ENCODE data around the gene FAM131A.

Gene FAM131A

DNA sequence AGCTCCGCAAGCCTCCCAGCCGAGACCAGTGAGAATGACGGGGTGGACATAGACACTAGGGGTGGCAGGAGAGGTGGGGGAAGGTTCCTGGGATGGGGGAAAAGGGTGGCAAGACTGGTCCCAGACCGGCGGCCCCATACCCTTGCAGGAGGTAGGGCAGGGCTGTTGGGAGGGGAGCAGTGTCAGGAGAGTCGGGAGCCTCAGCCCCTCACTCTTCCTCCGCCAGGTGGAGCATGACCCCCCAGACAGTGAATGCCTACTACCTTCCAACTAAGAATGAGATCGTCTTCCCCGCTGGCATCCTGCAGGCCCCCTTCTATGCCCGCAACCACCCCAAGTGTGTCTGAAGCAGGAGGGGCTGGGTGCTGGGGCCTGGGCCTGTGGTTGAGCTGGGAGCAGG is 47.1 kb upstream of the FAM131A start (continued):
- TF ChIP-seq PPARA (CRISPR knock-in tag; IDR thresholded peaks at IDR 0.05; ENCODE audit: borderline replicate concordance) (no peak), ZNF565 (CRISPR knock-in tag; conservative IDR thresholded peaks at IDR 0.05; ENCODE audit: low read depth) (no peak), GLIS3 (CRISPR knock-in tag; IDR thresholded peaks at IDR 0.05) (no peak), ZC3H10 (CRISPR knock-in tag; IDR thresholded peaks at IDR 0.05) (no peak), OSR1 (CRISPR knock-in tag; IDR thresholded peaks at IDR 0.05) (no peak), SNAI2 (CRISPR knock-in tag; IDR thresholded peaks at IDR 0.05) (no peak)
- TF ChIP-seq, protein P1, sequence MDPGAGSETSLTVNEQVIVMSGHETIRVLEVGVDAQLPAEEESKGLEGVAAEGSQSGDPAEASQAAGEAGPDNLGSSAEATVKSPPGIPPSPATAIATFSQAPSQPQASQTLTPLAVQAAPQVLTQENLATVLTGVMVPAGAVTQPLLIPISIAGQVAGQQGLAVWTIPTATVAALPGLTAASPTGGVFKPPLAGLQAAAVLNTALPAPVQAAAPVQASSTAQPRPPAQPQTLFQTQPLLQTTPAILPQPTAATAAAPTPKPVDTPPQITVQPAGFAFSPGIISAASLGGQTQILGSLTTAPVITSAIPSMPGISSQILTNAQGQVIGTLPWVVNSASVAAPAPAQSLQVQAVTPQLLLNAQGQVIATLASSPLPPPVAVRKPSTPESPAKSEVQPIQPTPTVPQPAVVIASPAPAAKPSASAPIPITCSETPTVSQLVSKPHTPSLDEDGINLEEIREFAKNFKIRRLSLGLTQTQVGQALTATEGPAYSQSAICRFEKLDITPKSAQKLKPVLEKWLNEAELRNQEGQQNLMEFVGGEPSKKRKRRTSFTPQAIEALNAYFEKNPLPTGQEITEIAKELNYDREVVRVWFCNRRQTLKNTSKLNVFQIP (CRISPR knock-in tag; IDR thresholded peaks at IDR 0.05; ENCODE audit: borderline replicate concordance, low read depth), result no peak

DNA sequence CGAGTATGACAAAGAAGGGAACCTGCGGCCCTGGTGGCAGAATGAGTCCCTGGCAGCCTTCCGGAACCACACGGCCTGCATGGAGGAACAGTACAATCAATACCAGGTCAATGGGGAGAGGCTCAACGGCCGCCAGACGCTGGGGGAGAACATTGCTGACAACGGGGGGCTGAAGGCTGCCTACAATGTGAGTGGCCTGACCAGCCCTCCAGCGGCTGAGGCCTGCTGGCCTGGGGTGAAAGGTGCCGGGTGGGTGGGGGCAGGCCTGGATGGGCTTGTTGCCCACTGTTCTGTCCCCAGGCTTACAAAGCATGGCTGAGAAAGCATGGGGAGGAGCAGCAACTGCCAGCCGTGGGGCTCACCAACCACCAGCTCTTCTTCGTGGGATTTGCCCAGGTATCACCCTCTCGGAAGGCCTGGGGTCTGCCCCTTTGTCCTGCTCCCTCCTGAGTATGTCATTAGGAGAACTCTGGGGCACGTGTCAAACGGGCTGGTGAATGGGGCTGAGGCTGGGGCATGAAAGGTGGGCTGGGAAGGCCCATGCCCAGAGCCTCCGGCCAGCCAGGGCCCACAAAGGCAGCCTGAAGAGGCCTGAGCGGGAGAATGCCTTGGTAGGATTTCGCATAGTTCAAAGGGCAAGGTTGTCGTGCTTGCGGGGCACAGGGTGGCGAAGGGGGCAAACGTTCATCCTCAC is 46.2 kb upstream of the FAM131A start:
- TF ChIP-seq GLIS3 (CRISPR knock-in tag; IDR thresholded peaks at IDR 0.05), result no peak
- no peak for TF ChIP-seq ZNF565 (CRISPR knock-in tag; conservative IDR thresholded peaks at IDR 0.05; ENCODE audit: low read depth)
- TF ChIP-seq ZNF70 (CRISPR knock-in tag; IDR thresholded peaks at IDR 0.05), result no peak
- no peak for TF ChIP-seq CSDC2 (CRISPR knock-in tag; IDR thresholded peaks at IDR 0.05)
- TF ChIP-seq, protein P1 (CRISPR knock-in tag; IDR thresholded peaks at IDR 0.05; ENCODE audit: borderline replicate concordance, low read depth), result no peak
- TF ChIP-seq, protein P2, sequence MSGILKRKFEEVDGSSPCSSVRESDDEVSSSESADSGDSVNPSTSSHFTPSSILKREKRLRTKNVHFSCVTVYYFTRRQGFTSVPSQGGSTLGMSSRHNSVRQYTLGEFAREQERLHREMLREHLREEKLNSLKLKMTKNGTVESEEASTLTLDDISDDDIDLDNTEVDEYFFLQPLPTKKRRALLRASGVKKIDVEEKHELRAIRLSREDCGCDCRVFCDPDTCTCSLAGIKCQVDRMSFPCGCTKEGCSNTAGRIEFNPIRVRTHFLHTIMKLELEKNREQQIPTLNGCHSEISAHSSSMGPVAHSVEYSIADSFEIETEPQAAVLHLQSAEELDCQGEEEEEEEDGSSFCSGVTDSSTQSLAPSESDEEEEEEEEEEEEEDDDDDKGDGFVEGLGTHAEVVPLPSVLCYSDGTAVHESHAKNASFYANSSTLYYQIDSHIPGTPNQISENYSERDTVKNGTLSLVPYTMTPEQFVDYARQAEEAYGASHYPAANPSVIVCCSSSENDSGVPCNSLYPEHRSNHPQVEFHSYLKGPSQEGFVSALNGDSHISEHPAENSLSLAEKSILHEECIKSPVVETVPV (CRISPR knock-in tag; IDR thresholded peaks at IDR 0.05), result no peak
- TF ChIP-seq BACH2 (CRISPR knock-in tag; IDR thresholded peaks at IDR 0.05; ENCODE audit: borderline replicate concordance), result no peak
- TF ChIP-seq TOX (CRISPR knock-in tag; IDR thresholded peaks at IDR 0.05; ENCODE audit: borderline replicate concordance), result no peak
- TF ChIP-seq ISL1 (CRISPR knock-in tag; IDR thresholded peaks at IDR 0.05), result no peak
- no peak for TF ChIP-seq PPARA (CRISPR knock-in tag; IDR thresholded peaks at IDR 0.05; ENCODE audit: borderline replicate concordance)
- TF ChIP-seq OSR1 (CRISPR knock-in tag; IDR thresholded peaks at IDR 0.05), result no peak
- no peak for TF ChIP-seq TCF4 (CRISPR knock-in tag; IDR thresholded peaks at IDR 0.05; ENCODE audit: borderline replicate concordance)
- TF ChIP-seq ARNTL (CRISPR knock-in tag; IDR thresholded peaks at IDR 0.05; ENCODE audit: borderline replicate concordance, low read depth), result no peak
- TF ChIP-seq ESRRG (CRISPR knock-in tag; IDR thresholded peaks at IDR 0.05), result no peak
- TF ChIP-seq SNAI2 (CRISPR knock-in tag; IDR thresholded peaks at IDR 0.05), result no peak
- TF ChIP-seq, protein P3, sequence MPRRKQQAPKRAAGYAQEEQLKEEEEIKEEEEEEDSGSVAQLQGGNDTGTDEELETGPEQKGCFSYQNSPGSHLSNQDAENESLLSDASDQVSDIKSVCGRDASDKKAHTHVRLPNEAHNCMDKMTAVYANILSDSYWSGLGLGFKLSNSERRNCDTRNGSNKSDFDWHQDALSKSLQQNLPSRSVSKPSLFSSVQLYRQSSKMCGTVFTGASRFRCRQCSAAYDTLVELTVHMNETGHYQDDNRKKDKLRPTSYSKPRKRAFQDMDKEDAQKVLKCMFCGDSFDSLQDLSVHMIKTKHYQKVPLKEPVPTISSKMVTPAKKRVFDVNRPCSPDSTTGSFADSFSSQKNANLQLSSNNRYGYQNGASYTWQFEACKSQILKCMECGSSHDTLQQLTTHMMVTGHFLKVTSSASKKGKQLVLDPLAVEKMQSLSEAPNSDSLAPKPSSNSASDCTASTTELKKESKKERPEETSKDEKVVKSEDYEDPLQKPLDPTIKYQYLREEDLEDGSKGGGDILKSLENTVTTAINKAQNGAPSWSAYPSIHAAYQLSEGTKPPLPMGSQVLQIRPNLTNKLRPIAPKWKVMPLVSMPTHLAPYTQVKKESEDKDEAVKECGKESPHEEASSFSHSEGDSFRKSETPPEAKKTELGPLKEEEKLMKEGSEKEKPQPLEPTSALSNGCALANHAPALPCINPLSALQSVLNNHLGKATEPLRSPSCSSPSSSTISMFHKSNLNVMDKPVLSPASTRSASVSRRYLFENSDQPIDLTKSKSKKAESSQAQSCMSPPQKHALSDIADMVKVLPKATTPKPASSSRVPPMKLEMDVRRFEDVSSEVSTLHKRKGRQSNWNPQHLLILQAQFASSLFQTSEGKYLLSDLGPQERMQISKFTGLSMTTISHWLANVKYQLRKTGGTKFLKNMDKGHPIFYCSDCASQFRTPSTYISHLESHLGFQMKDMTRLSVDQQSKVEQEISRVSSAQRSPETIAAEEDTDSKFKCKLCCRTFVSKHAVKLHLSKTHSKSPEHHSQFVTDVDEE (CRISPR knock-in tag; IDR thresholded peaks at IDR 0.05), result no peak
- TF ChIP-seq ZFP30 (CRISPR knock-in tag; IDR thresholded peaks at IDR 0.05), result no peak
- no peak for TF ChIP-seq RARB (CRISPR knock-in tag; IDR thresholded peaks at IDR 0.05)
- TF ChIP-seq ZNF8 (CRISPR knock-in tag; IDR thresholded peaks at IDR 0.05), result no peak
- TF ChIP-seq ZFP3 (CRISPR knock-in tag; IDR thresholded peaks at IDR 0.05), result no peak
- ATAC-seq, result no peak

DNA sequence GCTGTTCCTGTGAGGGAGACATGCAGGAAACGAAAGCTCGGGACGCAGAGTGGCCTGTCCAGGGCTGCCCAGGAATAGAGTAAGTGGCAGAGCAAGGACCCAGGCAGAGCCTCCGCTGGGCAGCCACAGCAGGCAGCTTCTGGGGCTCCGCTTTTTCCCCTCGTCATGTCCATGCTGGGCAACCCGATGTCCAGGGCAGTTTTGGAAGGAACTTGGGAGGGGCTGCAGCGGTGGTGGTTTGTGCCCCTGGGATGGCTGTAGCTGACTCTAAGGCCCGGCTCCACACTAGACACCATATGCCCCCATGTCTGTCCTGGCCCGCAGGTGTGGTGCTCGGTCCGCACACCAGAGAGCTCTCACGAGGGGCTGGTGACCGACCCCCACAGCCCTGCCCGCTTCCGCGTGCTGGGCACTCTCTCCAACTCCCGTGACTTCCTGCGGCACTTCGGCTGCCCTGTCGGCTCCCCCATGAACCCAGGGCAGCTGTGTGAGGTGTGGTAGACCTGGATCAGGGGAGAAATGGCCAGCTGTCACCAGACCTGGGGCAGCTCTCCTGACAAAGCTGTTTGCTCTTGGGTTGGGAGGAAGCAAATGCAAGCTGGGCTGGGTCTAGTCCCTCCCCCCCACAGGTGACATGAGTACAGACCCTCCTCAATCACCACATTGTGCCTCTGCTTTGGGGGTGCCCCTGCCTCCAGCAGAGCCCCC is 45.5 kb upstream of the FAM131A start:
- no peak for ATAC-seq
- TF ChIP-seq GLIS3 (CRISPR knock-in tag; IDR thresholded peaks at IDR 0.05), result no peak
- TF ChIP-seq PPARA (CRISPR knock-in tag; IDR thresholded peaks at IDR 0.05; ENCODE audit: borderline replicate concordance), result no peak
- no peak for TF ChIP-seq ZFP3 (CRISPR knock-in tag; IDR thresholded peaks at IDR 0.05)
- TF ChIP-seq SNAI2 (CRISPR knock-in tag; IDR thresholded peaks at IDR 0.05), result no peak
- TF ChIP-seq ESRRG (CRISPR knock-in tag; IDR thresholded peaks at IDR 0.05), result no peak
- TF ChIP-seq, protein P2 (CRISPR knock-in tag; IDR thresholded peaks at IDR 0.05), result no peak
- no peak for TF ChIP-seq ZC3H10 (CRISPR knock-in tag; IDR thresholded peaks at IDR 0.05)
- no peak for TF ChIP-seq BACH2 (CRISPR knock-in tag; IDR thresholded peaks at IDR 0.05; ENCODE audit: borderline replicate concordance)
- TF ChIP-seq ZFP30 (CRISPR knock-in tag; IDR thresholded peaks at IDR 0.05), result no peak
- no peak for TF ChIP-seq RARB (CRISPR knock-in tag; IDR thresholded peaks at IDR 0.05)
- no peak for TF ChIP-seq CSDC2 (CRISPR knock-in tag; IDR thresholded peaks at IDR 0.05)
- no peak for TF ChIP-seq ZNF70 (CRISPR knock-in tag; IDR thresholded peaks at IDR 0.05)
- TF ChIP-seq, protein P4, sequence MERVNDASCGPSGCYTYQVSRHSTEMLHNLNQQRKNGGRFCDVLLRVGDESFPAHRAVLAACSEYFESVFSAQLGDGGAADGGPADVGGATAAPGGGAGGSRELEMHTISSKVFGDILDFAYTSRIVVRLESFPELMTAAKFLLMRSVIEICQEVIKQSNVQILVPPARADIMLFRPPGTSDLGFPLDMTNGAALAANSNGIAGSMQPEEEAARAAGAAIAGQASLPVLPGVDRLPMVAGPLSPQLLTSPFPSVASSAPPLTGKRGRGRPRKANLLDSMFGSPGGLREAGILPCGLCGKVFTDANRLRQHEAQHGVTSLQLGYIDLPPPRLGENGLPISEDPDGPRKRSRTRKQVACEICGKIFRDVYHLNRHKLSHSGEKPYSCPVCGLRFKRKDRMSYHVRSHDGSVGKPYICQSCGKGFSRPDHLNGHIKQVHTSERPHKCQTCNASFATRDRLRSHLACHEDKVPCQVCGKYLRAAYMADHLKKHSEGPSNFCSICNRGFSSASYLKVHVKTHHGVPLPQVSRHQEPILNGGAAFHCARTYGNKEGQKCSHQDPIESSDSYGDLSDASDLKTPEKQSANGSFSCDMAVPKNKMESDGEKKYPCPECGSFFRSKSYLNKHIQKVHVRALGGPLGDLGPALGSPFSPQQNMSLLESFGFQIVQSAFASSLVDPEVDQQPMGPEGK (CRISPR knock-in tag; IDR thresholded peaks at IDR 0.05; ENCODE audit: borderline replicate concordance), result no peak
- TF ChIP-seq, protein P5, sequence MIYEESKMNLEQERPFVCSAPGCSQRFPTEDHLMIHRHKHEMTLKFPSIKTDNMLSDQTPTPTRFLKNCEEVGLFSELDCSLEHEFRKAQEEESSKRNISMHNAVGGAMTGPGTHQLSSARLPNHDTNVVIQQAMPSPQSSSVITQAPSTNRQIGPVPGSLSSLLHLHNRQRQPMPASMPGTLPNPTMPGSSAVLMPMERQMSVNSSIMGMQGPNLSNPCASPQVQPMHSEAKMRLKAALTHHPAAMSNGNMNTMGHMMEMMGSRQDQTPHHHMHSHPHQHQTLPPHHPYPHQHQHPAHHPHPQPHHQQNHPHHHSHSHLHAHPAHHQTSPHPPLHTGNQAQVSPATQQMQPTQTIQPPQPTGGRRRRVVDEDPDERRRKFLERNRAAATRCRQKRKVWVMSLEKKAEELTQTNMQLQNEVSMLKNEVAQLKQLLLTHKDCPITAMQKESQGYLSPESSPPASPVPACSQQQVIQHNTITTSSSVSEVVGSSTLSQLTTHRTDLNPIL (CRISPR knock-in tag; IDR thresholded peaks at IDR 0.05; ENCODE audit: low read depth), result no peak

Data from SK-N-SH treated with all-trans-retinoic acid at 6 μM for 48 hours (cell line).